ENCODE measurements around the gene TMEM121B.

The TMEM121B gene

DNA sequence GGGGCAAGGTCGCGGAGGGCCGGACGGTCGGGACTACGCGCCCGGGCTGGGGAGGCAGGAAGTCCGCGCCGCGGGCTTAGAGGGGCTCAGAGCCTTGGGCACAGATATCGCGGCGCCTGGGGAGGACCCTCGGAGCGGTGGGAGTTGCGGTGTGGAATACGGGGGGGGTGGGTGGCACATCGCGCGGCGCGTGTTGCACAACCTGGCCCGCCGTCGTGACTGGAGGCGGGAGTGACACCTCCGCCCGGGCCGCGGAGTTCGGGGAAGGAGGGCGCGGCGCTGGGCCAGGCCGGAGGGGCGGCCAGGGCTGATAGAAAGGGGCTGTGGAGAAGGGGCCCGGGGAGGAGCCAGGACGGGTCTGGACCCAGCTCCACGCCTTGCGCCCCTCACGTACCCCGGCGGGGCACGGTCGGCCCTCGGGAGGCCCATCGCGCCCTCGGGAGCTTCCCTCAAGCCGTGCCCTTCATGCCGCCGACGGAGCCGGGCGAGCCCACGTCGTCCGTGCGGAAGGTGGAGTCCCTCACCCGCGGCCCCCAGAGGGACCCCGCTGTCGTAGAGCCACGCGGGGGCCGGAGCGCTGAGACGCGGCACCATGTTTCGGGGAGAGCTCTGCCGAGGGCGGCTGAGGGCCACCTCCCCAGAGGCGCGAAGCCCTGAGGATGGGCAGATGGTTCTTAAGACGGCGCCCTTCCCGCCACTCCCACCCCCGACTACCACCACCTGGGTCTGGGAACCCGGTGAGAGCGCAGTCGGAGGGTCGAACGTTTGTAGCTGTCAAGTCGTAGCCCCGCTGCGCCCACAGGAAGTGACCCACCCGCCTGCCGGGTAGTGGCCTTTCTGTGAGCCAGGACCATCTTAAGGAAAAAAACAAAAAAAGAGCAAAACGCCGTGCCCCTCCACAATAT is 35.6 kb downstream of the TMEM121B start:
- H3K27ac ChIP-seq, result peak overlapping the region; percentile 71
- TF ChIP-seq, protein P1, sequence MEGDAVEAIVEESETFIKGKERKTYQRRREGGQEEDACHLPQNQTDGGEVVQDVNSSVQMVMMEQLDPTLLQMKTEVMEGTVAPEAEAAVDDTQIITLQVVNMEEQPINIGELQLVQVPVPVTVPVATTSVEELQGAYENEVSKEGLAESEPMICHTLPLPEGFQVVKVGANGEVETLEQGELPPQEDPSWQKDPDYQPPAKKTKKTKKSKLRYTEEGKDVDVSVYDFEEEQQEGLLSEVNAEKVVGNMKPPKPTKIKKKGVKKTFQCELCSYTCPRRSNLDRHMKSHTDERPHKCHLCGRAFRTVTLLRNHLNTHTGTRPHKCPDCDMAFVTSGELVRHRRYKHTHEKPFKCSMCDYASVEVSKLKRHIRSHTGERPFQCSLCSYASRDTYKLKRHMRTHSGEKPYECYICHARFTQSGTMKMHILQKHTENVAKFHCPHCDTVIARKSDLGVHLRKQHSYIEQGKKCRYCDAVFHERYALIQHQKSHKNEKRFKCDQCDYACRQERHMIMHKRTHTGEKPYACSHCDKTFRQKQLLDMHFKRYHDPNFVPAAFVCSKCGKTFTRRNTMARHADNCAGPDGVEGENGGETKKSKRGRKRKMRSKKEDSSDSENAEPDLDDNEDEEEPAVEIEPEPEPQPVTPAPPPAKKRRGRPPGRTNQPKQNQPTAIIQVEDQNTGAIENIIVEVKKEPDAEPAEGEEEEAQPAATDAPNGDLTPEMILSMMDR (IDR thresholded peaks at IDR 0.05), result no peak
- TF ChIP-seq ZFX (IDR thresholded peaks at IDR 0.05; ENCODE audit: borderline replicate concordance), result no peak

DNA sequence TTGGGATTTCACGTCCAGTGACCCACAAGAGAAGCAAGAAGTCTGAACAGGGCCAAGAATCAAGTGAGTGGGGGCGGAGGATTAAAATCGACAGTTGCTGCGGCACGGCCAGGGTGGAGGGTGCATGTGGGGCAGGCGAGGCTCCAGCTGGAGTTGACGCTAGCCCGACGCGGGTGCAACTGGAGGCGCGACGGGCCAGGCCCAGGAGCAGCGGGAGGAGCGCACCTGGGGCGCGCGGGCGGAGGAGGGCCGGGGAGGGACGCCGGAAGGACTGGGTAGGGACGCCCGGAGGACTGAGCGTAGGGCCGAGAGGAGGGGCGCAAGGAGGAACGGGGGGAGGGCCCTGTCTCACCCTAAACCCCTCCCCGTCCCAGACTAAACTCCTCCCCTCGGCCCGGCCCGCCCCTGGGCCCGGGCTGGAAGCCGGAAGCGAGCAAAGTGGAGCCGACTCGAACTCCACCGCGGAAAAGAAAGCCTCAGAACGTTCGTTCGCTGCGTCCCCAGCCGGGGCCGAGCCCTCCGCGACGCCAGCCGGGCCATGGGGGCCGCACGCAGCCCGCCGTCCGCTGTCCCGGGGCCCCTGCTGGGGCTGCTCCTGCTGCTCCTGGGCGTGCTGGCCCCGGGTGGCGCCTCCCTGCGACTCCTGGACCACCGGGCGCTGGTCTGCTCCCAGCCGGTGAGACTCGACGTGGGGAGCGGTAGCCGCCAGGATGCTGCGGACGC is 36.4 kb downstream of the TMEM121B start, which contains the start of gene IL17RA:
IL17RA (plus strand) TSS at position 447 of the 723 bp plus-strand sequence; CDS start at position 539, 92 bp downstream.
- peak within 1 kb of the TSS; percentile 71 for H3K27ac ChIP-seq
- TF ChIP-seq, protein P1 (IDR thresholded peaks at IDR 0.05), result no peak
- TF ChIP-seq ZFX (IDR thresholded peaks at IDR 0.05; ENCODE audit: borderline replicate concordance), result no peak

DNA sequence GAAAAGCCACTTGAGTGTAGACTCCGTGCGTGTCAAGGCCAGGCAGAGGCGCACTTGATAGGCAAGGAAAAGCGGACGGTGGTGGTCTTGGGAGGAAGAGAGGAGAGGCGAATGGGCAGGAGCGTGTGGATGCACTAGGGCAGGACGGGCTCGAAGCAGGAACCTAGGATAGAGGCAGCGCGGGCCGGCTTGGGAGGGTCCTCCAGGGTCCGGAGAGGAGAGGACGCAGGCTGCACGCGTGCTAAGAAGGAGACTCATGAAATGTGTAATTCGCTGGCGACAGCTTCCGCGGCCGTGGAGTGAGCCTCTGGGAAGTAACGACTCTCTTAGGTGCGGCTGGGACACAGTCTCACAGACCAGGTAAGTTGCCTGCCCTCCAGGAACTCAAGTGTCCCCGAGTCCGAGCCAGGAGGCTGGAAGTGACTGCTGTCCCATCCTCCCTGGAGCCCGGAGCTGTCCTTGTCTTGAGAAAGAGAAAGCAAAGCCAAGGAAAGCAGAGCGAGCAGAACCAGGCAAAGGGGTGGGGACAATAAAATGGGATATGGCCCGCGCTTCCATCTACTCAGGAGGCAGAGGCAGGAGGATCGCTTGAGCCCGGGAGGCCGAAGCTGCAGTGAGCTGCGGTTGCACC is 37.2 kb downstream of the TMEM121B start:
- H3K27ac ChIP-seq, result peak overlapping the region; percentile 71
- TF ChIP-seq, protein P1 (IDR thresholded peaks at IDR 0.05), result no peak

DNA sequence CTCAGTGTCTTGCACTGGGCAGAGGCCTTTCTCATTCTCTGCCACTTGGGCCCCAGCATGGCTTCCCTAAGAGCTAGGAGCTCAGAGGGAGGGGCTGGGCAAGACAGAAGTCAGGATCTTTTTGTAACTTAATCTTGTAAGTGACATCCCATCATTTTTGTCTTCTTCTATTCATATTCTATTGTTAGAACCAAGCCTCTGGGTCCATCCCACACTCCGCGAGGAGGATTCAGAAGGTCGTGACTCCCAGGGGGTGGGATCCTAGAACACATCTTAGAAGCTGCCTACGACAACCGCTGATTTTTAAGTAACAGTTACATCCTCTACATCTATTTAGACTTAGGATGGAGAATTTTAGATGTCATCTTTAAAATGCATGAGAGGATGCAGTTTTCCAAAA is 37.9 kb downstream of the TMEM121B start:
- TF ChIP-seq, protein P1 (IDR thresholded peaks at IDR 0.05), result no peak
- no peak for TF ChIP-seq ZFX (IDR thresholded peaks at IDR 0.05; ENCODE audit: borderline replicate concordance)
- no peak overlapping the region for H3K27ac ChIP-seq

DNA sequence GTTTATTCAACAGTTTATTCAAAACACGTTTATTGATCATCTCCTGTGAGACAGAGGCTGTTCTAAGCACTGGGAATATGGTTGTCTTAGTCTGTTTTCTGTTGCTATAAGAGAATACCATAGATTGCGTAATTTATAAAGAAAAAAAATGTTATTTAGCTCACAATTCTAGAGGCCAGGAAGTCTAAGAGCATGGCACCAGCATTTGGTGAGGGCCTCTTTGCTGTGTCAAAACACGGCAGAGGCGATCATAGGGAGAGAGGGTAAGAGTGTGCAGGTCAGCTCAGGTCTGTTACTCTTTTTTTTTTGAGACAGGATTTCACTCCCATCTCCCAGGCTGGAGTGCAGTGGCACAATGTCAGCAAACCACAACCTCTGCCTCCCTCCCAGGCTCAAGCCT is 41.6 kb downstream of the TMEM121B start:
- TF ChIP-seq, protein P1 (IDR thresholded peaks at IDR 0.05), result no peak
- no peak for TF ChIP-seq ZFX (IDR thresholded peaks at IDR 0.05; ENCODE audit: borderline replicate concordance)
- no peak overlapping the region for H3K27ac ChIP-seq

DNA sequence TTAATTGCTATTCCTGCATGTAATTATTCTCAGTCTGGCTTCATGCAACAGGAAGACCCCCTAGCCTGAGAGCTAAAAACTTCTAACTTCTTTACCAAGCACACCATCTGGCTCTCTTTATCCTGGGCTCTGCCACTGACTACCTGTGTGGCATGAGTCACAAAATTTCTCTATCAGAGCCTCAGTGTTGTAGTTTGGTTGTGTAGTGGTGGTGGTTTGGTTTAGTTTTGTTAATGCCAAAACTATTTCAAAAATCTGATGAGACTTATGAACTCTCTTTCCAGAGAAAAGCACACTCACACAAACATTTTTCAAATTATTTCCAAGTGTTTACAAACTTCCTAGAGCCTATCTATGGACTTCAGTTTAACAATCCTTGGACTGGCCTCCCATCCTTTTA is 43.9 kb downstream of the TMEM121B start:
- TF ChIP-seq ZFX (IDR thresholded peaks at IDR 0.05; ENCODE audit: borderline replicate concordance), result no peak
- TF ChIP-seq, protein P1 (IDR thresholded peaks at IDR 0.05), result no peak
- no peak overlapping the region for H3K27ac ChIP-seq
